ENCODE measurements around the gene EGFR.

The EGFR gene

DNA sequence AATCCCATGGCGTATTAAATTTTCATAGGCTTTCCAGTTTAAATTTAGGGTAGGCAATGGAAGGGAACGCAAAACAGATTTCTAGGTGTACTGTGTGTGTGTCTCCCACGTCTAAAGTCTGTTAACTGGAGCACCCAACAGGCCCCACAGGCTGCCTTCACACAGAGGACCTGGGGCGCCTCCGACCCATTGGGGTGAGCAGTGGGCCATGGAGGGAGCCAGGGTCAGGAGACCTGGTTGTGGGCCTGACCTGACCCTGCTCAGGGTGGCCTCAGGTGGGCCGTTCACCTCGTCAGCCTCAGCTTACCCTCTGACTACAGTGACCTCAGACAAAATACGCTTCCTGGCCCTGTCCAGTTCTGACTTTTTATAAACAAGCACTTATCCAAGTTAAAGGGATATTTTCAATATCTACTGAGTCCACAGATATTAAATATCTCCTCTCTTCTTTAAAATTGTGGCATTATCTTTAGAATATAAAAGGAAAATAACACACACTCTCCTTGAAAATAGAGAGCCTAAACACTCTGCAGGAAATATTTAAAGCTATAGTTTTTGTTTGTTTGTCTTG is 159.6 kb downstream of the EGFR start:
- DNase-seq = no peak

DNA sequence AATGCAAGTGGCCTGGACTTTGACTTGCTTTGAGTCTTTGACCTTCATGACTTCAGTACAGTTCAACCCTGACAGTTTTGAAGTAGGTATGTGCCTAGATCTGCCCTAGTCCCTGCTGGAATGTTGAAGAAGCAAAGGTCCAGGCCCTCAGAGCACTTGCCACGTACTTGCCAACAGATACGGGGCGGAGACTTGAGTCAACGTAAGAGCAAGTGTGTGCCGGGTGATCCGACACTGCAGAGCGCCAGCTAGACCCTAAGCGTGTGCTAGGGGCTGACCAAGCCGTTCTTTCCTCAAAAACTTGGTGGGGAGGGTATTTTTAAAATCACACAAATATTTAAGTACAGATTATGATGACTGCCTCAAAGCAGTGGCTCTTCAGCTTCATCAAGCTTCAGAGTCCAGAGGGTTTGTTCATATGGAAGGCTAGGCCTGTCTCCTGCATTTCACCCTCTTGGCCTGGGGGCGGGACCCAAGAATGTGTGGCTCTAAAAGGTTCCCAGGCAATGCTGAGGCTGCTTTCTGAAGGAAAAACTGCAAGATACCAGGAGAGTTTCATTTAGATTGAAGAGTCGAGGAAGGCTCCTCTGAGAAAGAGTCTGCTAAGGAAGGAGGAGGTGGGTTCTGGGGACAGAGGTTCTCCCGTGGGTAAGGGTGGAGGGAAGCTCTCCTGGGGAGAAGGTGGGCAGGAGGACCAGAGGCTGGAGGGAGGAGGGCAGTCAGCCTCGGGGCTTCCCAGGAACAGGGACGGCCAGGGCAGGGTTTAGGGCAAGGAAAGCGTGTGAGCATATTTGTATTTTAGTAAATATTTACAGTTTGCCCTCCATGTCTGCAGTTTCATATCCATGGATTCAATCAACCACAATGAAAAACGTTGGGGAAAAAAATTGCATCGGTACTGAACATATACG is 160.3 kb downstream of the EGFR start:
- DNase-seq = no peak

DNA sequence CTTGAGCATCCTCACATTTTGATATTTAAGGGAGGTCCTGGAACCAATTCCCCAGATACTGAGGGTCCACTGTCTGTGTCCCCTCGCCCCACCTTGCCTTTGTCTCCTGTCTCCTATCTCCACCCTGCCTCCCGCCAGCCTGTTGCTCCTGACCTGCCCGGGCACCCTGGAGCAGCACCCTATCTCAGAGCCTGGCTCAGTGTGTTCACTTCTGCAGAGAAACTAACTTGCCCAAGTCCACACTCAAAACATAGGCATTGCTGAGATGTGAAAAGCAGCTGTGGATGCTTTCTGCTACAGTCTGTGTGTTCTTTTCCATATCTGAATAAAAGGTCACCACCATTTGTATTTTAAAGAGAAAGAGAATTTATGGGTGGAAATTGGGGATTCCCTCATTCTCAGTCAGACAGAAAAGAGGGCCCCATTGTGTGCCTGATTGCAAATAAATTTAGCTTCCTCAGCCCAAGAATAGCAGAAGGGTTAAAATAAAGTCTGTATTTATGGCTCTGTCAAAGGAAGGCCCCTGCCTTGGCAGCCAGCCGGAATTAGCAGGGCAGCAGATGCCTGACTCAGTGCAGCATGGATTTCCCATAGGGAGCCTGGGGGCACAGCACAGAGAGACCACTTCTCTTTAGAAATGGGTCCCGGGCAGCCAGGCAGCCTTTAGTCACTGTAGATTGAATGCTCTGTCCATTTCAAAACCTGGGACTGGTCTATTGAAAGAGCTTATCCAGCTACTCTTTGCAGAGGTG is 161.3 kb downstream of the EGFR start:
- no peak for DNase-seq

DNA sequence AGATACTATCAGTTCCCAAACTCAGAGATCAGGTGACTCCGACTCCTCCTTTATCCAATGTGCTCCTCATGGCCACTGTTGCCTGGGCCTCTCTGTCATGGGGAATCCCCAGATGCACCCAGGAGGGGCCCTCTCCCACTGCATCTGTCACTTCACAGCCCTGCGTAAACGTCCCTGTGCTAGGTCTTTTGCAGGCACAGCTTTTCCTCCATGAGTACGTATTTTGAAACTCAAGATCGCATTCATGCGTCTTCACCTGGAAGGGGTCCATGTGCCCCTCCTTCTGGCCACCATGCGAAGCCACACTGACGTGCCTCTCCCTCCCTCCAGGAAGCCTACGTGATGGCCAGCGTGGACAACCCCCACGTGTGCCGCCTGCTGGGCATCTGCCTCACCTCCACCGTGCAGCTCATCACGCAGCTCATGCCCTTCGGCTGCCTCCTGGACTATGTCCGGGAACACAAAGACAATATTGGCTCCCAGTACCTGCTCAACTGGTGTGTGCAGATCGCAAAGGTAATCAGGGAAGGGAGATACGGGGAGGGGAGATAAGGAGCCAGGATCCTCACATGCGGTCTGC is 162.2 kb downstream of the EGFR start:
- no peak for DNase-seq

DNA sequence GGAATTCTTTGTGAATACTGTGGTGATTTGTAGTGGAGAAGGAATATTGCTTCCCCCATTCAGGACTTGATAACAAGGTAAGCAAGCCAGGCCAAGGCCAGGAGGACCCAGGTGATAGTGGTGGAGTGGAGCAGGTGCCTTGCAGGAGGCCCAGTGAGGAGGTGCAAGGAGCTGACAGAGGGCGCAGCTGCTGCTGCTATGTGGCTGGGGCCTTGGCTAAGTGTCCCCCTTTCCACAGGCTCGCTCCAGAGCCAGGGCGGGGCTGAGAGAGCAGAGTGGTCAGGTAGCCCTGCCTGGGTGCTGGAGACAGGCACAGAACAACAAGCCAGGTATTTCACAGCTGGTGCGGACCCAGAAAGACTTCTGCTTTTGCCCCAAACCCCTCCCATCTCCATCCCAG is 162.9 kb downstream of the EGFR start:
- no peak for DNase-seq

DNA sequence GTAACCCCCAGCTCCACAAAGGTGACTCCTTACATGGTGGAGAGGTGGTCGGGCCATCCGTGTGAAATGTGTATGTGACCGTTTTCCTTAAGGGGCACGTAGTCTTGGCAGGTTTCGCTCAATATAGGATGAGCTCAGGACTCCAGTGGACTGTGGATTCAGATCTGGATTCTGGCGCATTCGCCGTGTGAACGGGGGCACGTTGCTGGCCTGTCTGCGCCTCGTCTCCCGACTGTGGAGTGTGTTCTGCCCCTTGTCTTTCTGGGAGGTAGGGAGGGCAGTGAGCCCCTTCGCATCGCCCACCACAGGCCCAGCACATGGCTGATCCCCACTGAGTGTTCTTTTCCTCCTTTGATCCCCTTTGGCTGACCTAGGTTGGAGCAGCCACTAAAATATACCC is 165.1 kb downstream of the EGFR start:
- DNase-seq = no peak

DNA sequence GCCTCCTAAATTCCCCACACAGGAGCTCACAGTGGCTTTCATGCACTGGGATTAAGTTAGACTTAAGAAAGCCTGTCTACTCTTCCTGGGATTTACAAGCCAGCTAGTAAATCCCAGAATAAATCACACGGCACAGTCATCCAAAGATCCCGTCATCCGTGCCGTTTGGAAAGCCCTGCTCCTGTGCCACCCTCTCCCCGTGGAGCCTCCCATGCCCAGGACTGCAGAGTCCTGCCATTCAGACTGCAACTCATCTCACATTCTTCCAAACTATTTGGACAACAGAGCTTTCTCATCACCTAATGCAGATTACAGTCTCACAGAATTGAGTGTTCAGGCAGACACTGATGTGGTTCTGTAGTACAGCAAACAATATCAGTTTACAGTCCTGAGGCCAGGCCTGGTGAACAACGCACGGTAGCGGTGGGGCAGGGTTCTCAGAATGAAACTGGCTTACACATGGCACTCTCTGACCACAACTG is 166.5 kb downstream of the EGFR start:
- DNase-seq = no peak

DNA sequence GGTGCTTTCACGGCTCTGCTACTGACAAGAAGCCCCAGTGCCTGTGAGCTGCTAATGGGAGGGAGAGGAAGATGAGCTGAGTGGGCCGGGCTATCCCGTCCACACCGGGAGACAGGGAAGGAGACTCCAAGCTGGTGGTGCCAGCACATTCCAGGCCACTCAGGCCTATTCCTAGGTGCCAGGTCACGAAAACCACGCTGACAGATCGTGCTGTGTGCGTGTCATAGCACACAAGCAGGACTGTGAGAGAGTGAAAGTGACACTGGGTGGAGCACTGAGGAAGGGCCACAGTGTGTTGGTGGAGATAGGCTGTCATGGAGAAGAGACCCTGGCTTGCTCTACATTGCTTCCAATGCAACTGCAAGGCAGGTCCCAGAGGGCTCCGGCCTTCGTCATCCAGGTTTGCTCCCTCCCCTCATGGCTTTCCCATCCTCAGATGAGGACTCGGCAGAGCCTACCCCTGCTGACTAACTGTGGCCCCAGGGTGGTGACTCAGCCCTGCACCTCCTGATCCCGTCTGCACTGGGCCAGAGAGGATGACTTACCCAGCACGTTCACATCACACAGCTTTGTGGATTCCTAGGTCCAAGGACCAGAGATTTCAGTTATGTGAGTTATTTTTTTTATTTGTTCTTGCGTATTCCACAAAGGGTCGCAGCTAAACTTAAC is 167.3 kb downstream of the EGFR start:
- DNase-seq = no peak

DNA sequence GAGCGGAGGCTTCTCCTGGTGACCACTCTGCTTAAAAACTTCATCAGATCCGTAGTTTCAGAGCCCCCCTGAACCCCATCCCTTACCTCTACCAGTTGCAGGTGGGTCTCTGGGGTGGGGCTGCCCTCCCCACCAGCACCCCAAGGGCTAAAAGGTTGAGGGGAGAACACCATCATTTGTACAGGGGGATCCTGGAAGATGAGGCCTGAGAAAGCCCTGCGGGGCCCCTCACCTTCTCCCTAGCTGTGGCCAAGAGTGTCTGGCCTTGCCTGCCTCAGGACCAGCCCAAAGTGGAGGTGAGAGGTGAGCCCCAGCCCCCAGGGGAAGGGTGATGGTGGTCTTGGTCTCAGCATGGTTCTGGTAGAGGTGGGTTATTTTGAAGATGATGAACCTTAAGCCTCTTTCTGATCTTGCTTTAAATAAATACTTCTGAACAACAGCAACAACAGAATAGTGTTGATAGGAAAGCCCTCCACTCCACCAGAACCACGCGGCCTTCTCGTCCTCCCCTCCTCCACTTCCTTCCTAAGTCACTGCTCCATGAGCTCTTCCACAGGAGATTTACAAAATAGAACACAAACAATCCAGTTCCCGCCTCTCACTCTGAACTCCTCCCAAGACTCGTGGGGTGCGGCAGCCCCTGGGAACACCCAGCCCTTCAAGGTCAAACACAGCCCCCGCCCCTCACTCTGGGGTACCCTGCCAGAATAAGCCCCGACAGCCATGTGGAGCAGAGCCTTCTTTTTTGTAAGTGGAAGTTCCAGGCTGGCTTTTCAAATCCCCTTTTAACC is 169.1 kb downstream of the EGFR start:
- no peak for DNase-seq

DNA sequence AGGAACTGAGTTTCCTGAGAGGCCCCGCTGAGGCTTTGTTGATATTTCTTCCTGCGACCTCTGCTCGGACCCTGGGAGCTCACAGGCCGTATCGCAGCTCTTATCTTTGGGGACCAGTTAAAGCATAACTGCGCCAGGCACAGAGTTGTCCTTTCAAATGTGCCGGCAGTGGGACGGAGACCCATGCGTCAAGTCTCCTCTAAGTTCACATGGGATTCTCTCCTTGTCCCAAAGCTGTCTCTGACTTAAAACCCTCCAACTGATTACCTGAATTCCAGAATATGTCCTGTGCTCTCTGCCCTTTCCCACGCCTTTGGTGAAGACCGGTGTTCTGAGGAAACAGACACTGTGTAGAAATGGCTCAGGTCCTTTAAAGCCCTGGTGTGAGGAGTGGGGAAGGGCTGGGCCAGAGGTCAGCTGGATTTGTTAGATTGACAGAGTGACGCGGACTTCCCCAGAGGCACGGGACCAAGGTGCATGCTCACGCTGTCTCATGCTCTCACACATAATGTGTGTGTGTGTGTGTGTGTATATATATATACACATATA is 169.8 kb downstream of the EGFR start:
- no peak for DNase-seq

DNA sequence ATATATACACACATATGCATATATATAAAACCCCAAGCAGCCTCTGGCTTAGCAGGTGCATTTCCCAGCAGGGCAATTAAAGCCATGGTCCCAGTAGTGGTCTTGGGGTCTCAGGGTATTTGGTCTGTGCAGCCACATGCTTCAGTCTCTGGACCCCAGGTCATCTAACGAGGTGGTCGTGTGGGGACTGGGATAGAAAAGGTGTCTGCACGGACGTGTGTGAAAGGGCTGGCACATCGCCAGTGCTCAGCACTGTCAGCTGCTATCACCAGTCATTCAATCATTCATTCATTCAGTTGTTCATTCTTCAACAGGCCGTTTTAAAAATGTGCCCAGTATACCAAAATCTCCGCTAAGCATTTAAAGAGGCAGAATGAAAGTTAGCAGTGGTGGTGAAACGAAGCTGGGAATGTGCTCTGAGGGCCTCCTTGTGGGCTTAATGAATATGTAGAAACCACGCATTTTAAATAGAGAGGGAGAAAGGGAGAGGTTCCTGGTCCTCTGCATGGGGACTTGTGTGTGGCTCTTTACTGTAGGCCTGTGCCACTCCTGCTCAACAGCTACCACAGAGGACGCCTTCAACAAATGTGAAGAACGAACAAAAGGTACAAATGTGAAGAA is 170.4 kb downstream of the EGFR start:
- DNase-seq = no peak

DNA sequence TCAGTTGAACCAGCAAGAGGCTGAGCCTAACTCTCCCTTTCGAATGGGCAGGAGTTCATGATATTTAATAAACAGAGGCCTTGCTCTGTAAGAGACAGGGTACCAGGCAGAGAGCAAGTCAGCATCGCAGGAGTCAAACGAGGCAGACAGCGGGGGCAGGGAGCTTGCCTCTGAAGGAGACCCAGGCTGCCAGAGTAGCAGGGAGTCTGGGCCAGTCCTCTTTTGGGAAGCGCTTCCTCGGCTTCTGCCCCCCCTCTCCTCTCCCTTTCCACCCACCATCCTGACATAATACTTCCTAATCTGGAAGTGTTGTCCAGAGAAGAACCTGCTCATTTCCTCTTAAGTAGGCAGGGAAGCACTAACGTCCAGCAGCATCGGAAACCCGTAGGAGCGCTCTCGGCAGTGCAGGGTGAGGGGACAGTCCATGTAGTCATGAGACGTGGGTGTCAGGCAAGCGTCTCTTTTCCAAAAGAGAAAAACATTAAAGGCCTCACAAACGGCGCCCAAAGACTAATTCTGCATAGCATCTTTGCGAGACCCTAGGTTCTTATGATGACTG is 171.1 kb downstream of the EGFR start:
- no peak for DNase-seq

DNA sequence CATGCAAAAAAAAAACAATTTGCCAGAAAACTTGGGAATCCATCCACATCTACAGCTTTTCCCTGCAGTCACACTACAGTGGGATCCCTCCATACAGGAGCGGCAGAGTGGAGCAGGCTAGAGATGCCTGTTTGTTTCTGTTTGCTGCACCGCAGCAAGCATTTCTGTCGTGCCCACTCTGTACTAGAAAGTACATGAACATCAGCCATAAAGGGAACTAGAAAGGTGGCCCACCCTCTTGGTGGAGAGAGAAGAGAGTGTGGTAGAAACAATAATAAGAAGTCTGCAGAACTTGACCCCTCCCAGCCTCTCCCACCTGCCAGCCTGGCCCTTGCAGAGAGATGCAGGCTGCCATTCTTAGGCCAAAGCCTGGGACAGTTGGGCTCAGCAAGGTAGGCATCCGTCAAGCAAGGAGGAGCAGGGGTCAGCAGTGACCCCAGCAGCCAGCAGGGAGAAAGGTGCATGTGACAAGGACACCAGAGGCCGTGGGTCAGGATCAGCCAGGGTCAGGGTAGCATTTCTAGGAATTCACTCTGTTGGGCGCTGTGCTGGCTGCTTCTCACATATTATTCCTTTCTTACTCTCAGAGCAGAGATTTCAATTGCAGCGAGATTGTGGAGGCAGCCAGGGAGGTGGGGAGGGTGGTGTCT is 171.8 kb downstream of the EGFR start:
- no peak for DNase-seq

DNA sequence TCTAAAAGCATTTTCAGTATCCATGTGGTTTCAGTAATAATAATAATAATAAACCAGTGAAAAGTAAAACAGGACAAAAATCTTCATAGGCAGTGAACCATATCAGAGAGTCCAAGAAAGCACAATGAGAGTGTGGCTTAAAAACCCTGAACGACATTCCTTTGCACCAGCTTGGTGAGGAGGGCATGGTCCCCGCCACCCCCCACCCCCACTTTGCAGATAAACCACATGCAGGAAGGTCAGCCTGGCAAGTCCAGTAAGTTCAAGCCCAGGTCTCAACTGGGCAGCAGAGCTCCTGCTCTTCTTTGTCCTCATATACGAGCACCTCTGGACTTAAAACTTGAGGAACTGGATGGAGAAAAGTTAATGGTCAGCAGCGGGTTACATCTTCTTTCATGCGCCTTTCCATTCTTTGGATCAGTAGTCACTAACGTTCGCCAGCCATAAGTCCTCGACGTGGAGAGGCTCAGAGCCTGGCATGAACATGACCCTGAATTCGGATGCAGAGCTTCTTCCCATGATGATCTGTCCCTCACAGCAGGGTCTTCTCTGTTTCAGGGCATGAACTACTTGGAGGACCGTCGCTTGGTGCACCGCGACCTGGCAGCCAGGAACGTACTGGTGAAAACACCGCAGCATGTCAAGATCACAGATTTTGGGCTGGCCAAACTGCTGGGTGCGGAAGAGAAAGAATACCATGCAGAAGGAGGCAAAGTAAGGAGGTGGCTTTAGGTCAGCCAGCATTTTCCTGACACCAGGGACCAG is 172.5 kb downstream of the EGFR start:
- no peak for DNase-seq

DNA sequence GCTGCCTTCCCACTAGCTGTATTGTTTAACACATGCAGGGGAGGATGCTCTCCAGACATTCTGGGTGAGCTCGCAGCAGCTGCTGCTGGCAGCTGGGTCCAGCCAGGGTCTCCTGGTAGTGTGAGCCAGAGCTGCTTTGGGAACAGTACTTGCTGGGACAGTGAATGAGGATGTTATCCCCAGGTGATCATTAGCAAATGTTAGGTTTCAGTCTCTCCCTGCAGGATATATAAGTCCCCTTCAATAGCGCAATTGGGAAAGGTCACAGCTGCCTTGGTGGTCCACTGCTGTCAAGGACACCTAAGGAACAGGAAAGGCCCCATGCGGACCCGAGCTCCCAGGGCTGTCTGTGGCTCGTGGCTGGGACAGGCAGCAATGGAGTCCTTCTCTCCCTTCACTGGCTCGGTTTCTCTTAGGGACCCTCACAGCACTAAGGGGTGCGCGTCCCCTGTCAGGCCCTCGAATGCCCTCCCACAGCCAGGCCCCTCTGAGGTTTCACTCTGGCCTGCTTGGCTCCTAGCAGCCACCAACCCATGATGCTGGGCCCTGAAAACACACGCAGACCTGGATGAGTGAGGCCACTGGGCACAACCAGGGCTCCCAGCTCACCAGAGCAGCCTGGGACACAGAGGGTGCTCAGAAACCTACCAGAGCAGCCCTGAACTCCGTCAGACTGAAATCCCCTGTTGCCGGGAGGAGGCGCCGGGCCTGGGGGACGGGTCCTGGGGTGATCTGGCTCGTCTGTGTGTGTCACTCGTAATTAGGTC is 173.3 kb downstream of the EGFR start:
- no peak for DNase-seq

DNA sequence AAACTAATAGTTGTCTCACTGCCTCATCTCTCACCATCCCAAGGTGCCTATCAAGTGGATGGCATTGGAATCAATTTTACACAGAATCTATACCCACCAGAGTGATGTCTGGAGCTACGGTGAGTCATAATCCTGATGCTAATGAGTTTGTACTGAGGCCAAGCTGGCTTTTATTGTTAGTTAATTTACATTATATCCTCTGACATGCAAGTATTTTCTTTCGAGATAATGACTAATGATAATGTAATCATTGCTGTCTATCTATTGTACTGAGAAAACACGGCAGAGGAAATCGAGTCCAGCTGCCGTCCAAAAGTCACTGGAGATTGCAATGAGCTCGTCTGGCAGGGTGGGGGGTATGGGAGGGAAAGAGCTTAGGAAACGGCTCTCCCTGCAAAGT is 173.9 kb downstream of the EGFR start:
- no peak for DNase-seq

DNA sequence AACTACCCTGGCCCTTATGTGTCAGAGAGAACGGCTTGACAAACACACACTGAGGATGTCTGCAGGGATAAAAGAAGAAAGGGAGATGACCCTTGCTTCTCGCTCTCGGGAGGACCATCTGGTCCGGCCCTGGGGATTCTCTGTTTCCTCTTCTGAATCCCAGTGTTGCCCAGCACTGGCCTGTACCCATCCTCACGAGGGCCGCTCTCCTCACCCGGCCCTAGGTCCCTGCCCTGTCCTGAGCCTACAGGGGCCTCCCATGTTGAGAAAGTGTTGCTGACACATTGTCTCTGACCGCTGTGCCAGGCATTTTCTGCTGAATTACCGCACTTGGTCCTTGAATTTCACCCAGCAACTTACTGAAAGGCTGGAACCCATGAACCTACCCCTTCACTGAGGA is 174.4 kb downstream of the EGFR start:
- no peak for DNase-seq

DNA sequence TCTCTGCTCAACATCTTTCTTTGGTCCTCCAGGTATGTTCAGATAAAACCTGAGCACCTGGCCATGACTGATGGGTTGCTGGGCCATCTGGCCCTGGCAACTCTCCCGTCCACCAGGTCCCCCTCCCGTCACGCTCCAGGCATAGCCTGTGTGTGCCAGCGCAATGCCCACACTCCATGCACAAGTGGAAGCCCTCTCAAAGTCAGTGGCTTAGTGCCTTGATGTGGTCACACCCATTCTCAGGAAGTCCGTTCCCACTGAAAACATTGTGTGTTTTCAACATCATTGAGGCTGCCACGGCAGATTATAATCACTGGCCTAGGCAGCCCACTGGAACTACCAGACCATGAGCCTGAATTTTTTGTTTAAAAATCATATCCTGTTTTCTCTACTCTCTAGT is 175.7 kb downstream of the EGFR start:
- DNase-seq = no peak

Measured in NCI-H1436 (cell line).